CD14-positive monocyte (primary cell): ENCODE results near the gene ITGB2. TPM values are rescaled to one million over a fixed set of nuclear protein-coding genes. Genes with fewer than 3 reads are reported as not detected.
A peak's percentile ranks its signal among the peaks of the same experiment; 100 is the strongest.

Experiments used
- DNase-seq, 3 donors: peaks; one replicate each; pipeline ENCODE4 v3.0.0-alpha.2; 2011 to 2022
- H2AFZ ChIP-seq: 2 replicates; pipeline ENCODE4 v1.6.0; 2012; ENCODE audit warnings: mild to moderate bottlenecking, low read depth, low read length, inconsistent platforms; ENCODE audit not compliant: insufficient read depth, poor library complexity, severe bottlenecking
- H3K27ac ChIP-seq, 2 donors: 1 replicate in 1 of 2; 2 replicates in 1 of 2; pipeline ENCODE4 v1.5.1; 2012 to 2013; ENCODE audit warnings: low read length in 2 of 2, control low read depth in 1 of 2, inconsistent platforms in 1 of 2, low read depth in 1 of 2, mild to moderate bottlenecking in 1 of 2
- H3K27me3 ChIP-seq, 2 donors: one replicate each; pipeline versions ENCODE4 v1.6.0 to v1.6.1; 2011 to 2013; ENCODE audit warnings: low read length in 2 of 2; ENCODE audit not compliant: control insufficient read depth in 2 of 2, insufficient read depth in 2 of 2
- H3K36me3 ChIP-seq, 2 donors: replicated peaks in 1 of 2; 1 replicate in 1 of 2; 2 replicates in 1 of 2; pipeline versions ENCODE4 v1.5.1 to v1.6.1; 2012 to 2013; ENCODE audit warnings: low read length in 2 of 2, control low read depth in 1 of 2, inconsistent platforms in 1 of 2, mild to moderate bottlenecking in 1 of 2; ENCODE audit not compliant: insufficient read depth in 2 of 2, control insufficient read depth in 1 of 2
- H3K4me1 ChIP-seq, 2 donors: 1 replicate in 1 of 2; 2 replicates in 1 of 2; pipeline versions ENCODE4 v1.5.1 to v1.6.1; 2012 to 2013; ENCODE audit warnings: low read length in 2 of 2, control low read depth in 1 of 2, inconsistent platforms in 1 of 2, mild to moderate bottlenecking in 1 of 2, moderate library complexity in 1 of 2; ENCODE audit not compliant: insufficient read depth in 2 of 2, control insufficient read depth in 1 of 2
- H3K4me2 ChIP-seq: replicated peaks from 2 replicates; pipeline ENCODE3; 2012; ENCODE audit warnings: low read length, moderate library complexity, mild to moderate bottlenecking; ENCODE audit not compliant: poor library complexity, severe bottlenecking; ENCODE audit errors: extremely low read depth
- H3K4me3 ChIP-seq, 3 experiments: fragments of 200-600 bp in 1 of 3; sonication (generic) in 1 of 3; replicated peaks in 1 of 3; 1 replicate in 2 of 3; 2 replicates in 1 of 3; pipeline ENCODE4 v1.5.1; 2011 to 2013; ENCODE audit warnings: low read length in 3 of 3, mild to moderate bottlenecking in 3 of 3, control low read depth in 2 of 3, low read depth in 2 of 3, inconsistent platforms in 1 of 3, moderate library complexity in 1 of 3
- H3K79me2 ChIP-seq: 2 replicates; pipeline ENCODE4 v1.6.0; 2012; ENCODE audit warnings: mild to moderate bottlenecking, control low read depth, inconsistent platforms, low read length, moderate library complexity; ENCODE audit not compliant: insufficient read depth
- H3K9ac ChIP-seq: 2 replicates; pipeline ENCODE4 v1.6.0; 2017; ENCODE audit warnings: low read length, mild to moderate bottlenecking; ENCODE audit not compliant: insufficient read depth, poor library complexity, severe bottlenecking
- H3K9me3 ChIP-seq, 2 donors: replicated peaks in 1 of 2; 1 replicate in 1 of 2; 2 replicates in 1 of 2; pipeline versions ENCODE4 v1.5.1 to v1.6.1; 2012 to 2013; ENCODE audit warnings: low read length in 2 of 2, control low read depth in 1 of 2; ENCODE audit not compliant: control insufficient read depth in 1 of 2, insufficient read depth in 1 of 2
- H4K20me1 ChIP-seq: 2 replicates; pipeline ENCODE4 v1.6.0; 2012; ENCODE audit warnings: mild to moderate bottlenecking, low read length, control low read depth, moderate library complexity; ENCODE audit not compliant: insufficient read depth
- H3K27ac Mint-ChIP-seq, 7 donors: one replicate each; pipeline ENCODE4 v1.8.0; 2020; ENCODE audit warnings: mild to moderate bottlenecking in 7 of 7, mixed read lengths in 7 of 7, moderate library complexity in 6 of 7, inconsistent platforms in 2 of 7
- H3K27me3 Mint-ChIP-seq, 3 donors: one replicate each; pipeline ENCODE4 v1.8.0; 2021 to 2022; ENCODE audit warnings: low read depth in 3 of 3, mild to moderate bottlenecking in 3 of 3, mixed read lengths in 3 of 3, moderate library complexity in 3 of 3, inconsistent platforms in 1 of 3
- H3K36me3 Mint-ChIP-seq, 2 donors: one replicate each; pipeline ENCODE4 v1.8.0; 2020; ENCODE audit warnings: mixed read lengths in 2 of 2, inconsistent platforms in 1 of 2, mild to moderate bottlenecking in 1 of 2
- H3K4me1 Mint-ChIP-seq: one replicate; pipeline ENCODE4 v1.8.0; 2020; ENCODE audit warnings: mild to moderate bottlenecking, mixed read lengths
- H3K4me3 Mint-ChIP-seq, 2 donors: one replicate each; pipeline ENCODE4 v1.8.0; 2020; ENCODE audit warnings: mild to moderate bottlenecking in 2 of 2, mixed read lengths in 2 of 2, moderate library complexity in 1 of 2
- H3K9me3 Mint-ChIP-seq, 7 donors: one replicate each; pipeline ENCODE4 v1.8.0; 2020 to 2022; ENCODE audit warnings: mixed read lengths in 7 of 7, mild to moderate bottlenecking in 6 of 7, moderate library complexity in 6 of 7, inconsistent platforms in 2 of 7
- CTCF ChIP-seq: fragments of 200-600 bp; IDR thresholded peaks from one replicate; pipeline ENCODE4 v1.8.0; 2022; ENCODE audit warnings: antibody characterized with exemption, mild to moderate bottlenecking
- WGBS: methylation state at CpG from one replicate; pipeline ENCODE4 v1.1.5; 2013; ENCODE audit warnings: missing lambda C conversion rate; ENCODE audit not compliant: insufficient coverage; 5-methylcytosine and 5-hydroxymethylcytosine counted together
- intact Hi-C, 2 donors: fragments of 100-400 bp; cut with micrococcal nuclease; formaldehyde crosslinking; loops; one replicate each; pipeline versions ENCODE4 v1.15.0 to v1.15.1; 2023
- polyA plus RNA-seq, 3 donors: library from polyadenylated mRNA; depleted of rRNA in 1 of 3; unstranded in 2 of 3; stranded (reverse) in 1 of 3; fragments of 300-500 nt in 2 of 3; fragments of >200 nt in 1 of 3; fragmentation: Illumina TruSeq in 2 of 3; gene quantifications; 1 replicate in 2 of 3; 2 replicates in 1 of 3; pipeline ENCODE4 v1.2.3, GENCODE V29; 2012 to 2021

Gene ITGB2
- polyA plus RNA-seq, 3 donors: 1,470 to 1,628 (median 1,602) TPM

- Histone ChIP-seq H3K4me2 (no peak overlapping the region), H3K27me3 (no peaks in the 10 kb centered on the region), H3K79me2 (peaks cover 89% of the 10 kb centered on the region), H3K4me3 (no peak overlapping the region), H3K27ac (no peak overlapping the region), H3K36me3 (peaks cover 90 to 100% of the 10 kb centered on the region in 2 donors), H4K20me1 (peaks cover 100% of the 10 kb centered on the region), H3K9ac (no peak overlapping the region), H3K9me3 (no peaks in the 10 kb centered on the region), H3K4me1 (peaks cover 17 to 21% of the 10 kb centered on the region in 2 donors), H2AFZ (no peak overlapping the region)
- no peak for TF ChIP-seq CTCF
- intact Hi-C loops: loop anchor here in 1 of 2 donors (5.0 kb wide), 1 partner anchor 33 kb away; no protein-coding TSS in a partner anchor
- peaks cover 40% of the 10 kb centered on the region for H3K4me1 Mint-ChIP-seq
- peak overlapping the region; percentile 33 to 78 (median 74) for H3K27ac Mint-ChIP-seq
- WGBS: 37% methylated on average over 29 of the region's 31 CpGs
- peak overlapping the region in 1 of 2 donors; percentile 4 for H3K4me3 Mint-ChIP-seq
- H3K9me3 Mint-ChIP-seq: peaks cover 0 to 1% (median 0%) of the 10 kb centered on the region in 7 donors
- no peaks in the 10 kb centered on the region for H3K27me3 Mint-ChIP-seq
- peaks cover 92 to 99% of the 10 kb centered on the region in 2 donors for H3K36me3 Mint-ChIP-seq
- peak in 1 of 3 donors; percentile 26 for DNase-seq
Measured at GRCh38 chr21:44854664-44855446, 65.8 kb downstream of the ITGB2 start.

- H3K4me3 Mint-ChIP-seq: peak overlapping the region in 1 of 2 donors; percentile 4
- Histone ChIP-seq H3K9me3 (no peaks in the 10 kb centered on the region), H2AFZ (no peak overlapping the region), H3K4me1 (peaks cover 23 to 26% of the 10 kb centered on the region in 2 donors), H3K4me3 (no peak overlapping the region), H3K4me2 (no peak overlapping the region), H4K20me1 (peaks cover 100% of the 10 kb centered on the region), H3K79me2 (peaks cover 84% of the 10 kb centered on the region), H3K27me3 (no peaks in the 10 kb centered on the region), H3K9ac (no peak overlapping the region), H3K27ac (no peak overlapping the region), H3K36me3 (peaks cover 92 to 100% of the 10 kb centered on the region in 2 donors)
- peaks cover 92 to 99% of the 10 kb centered on the region in 2 donors for H3K36me3 Mint-ChIP-seq
- no peak for TF ChIP-seq CTCF
- peak overlapping the region in 4 of 7 donors; percentile 33 to 79 (median 58) for H3K27ac Mint-ChIP-seq
- H3K27me3 Mint-ChIP-seq: no peaks in the 10 kb centered on the region
- no CpG with 5 or more reads among the region's 14 CpGs for WGBS
- DNase-seq: no peak
- peaks cover 0 to 1% (median 0%) of the 10 kb centered on the region in 7 donors for H3K9me3 Mint-ChIP-seq
- peaks cover 44% of the 10 kb centered on the region for H3K4me1 Mint-ChIP-seq
- intact Hi-C loops: no loop called here
Measured at GRCh38 chr21:44854391-44854663, 66.4 kb downstream of the ITGB2 start.
